ENCODE data around the gene MRPL27.

DNA sequence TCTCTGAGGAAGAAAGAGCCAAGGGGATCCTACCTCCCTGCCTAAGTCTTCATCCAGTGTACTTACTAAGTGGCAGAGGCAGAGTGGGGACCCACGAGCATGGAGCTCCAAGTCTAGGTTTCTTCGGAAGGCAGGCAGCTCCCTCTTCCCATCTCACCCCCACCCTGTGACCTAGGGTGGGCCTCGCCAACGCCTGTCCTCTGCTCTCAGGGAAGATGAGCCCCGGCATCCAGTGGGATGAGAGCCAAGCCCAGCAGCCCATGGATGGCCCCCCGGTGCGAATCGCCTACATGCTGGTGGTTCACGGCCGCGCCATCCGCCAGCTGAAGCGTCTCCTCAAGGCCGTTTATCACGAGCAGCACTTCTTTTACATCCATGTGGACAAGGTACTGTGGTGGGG lies 18.8 kb downstream of the MRPL27 start:
- TF ChIP-seq POLR2A (IDR thresholded peaks at IDR 0.05) (no peak), POLR2AphosphoS5 (IDR thresholded peaks at IDR 0.05) (no peak)
- TF ChIP-seq, protein P1, sequence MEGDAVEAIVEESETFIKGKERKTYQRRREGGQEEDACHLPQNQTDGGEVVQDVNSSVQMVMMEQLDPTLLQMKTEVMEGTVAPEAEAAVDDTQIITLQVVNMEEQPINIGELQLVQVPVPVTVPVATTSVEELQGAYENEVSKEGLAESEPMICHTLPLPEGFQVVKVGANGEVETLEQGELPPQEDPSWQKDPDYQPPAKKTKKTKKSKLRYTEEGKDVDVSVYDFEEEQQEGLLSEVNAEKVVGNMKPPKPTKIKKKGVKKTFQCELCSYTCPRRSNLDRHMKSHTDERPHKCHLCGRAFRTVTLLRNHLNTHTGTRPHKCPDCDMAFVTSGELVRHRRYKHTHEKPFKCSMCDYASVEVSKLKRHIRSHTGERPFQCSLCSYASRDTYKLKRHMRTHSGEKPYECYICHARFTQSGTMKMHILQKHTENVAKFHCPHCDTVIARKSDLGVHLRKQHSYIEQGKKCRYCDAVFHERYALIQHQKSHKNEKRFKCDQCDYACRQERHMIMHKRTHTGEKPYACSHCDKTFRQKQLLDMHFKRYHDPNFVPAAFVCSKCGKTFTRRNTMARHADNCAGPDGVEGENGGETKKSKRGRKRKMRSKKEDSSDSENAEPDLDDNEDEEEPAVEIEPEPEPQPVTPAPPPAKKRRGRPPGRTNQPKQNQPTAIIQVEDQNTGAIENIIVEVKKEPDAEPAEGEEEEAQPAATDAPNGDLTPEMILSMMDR (IDR thresholded peaks at IDR 0.05 in 8 of 11, conservative IDR thresholded peaks at IDR 0.05 in 3 of 11), result no peak

Data from spleen (tissue), 7 donors.